GM18511 (cell line): ENCODE results near the gene GRK5.
A peak's percentile ranks its signal among the peaks of the same experiment; 100 is the strongest.
"Not testable (repeated sequence)": the region's sequence is repeated elsewhere in the genome, so short reads cannot be mapped to it uniquely, and the experiment has no call there.

ENCODE experiments used
- ATAC-seq: cut with Tn5 transposase; IDR thresholded peaks from one replicate; pipeline ENCODE4 v1.9.1; 2021; ENCODE audit warnings: mild to moderate bottlenecking, moderate library complexity; ENCODE audit not compliant: unreplicated experiment

The GRK5 gene

DNA sequence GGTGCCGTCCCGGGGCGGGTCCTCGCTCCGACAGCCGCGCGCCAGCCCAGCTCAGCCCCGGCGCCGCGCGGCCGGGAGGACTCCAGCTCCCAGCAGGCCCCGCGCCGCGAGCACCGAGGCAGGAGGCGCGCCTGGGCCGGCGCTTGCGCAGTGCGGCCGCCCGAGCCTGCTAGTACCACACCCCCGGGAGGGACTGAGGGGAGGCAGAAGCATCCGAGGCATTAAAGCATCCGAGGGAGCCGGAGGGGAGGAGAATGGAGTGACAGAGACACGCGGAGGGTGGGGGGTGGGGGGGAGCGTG is at the start of gene GRK5:
Gene GRK5 (plus strand): TSS at position 206 of the 301 bp plus-strand sequence. CDS start 347 bp downstream, outside the sequence.
- peak; percentile 73 for ATAC-seq

DNA sequence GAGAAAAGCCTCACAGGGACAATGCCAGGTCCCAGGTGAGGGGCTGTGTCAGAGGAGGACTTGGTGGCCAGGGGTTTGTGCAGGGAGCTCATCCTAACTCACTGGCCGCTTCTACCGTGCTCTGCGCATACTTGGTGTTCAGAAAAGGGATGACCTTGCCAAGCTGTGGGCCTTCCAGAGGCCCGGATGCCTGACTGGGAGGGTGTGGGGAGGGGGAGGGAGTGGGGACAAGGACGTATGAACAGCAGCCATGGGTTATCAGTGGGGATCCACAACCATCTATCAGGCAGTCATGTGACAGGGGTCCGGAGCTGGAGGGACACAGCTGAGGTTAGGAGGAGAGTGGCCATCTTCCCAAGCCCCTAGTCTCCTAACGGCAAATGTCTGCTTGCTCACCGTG is 48.0 kb upstream of the GRK5 start:
- ATAC-seq = no peak

DNA sequence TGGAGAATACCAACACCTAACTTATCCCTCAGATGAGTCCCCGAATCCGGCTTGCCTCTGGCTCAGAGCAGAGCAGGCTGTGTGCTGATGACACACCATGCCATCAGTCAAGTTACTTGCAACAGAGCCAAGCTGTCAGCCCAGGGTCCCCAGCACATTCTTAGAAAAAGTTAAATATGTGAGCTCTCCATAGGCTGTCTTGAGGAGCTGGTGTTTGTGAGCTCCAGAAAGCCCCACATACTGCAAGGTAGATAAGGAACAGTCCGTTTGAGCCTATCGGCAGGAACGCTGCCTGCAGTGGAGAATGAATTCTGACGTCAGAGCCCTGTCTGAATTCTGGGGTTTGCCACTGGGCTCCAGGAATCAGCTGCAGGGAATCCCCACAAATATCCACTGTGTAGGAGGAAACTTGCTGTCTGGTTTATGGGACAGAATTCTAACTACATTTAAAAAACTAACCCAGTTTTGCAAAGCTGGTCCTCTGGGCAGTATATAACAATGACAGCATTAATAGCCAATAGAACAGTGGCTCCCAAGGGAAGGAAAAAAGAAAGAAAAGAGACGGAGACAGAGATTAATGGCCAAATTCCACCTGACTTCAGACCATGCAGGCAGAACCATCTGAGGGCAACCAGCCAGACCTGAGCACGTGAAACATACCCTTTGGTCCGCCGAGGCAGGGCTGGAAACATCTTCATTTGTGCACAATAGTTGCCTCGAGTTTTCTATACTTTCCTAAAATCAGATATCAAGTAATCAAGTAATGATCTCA is 45.5 kb upstream of the GRK5 start:
- ATAC-seq = no peak

DNA sequence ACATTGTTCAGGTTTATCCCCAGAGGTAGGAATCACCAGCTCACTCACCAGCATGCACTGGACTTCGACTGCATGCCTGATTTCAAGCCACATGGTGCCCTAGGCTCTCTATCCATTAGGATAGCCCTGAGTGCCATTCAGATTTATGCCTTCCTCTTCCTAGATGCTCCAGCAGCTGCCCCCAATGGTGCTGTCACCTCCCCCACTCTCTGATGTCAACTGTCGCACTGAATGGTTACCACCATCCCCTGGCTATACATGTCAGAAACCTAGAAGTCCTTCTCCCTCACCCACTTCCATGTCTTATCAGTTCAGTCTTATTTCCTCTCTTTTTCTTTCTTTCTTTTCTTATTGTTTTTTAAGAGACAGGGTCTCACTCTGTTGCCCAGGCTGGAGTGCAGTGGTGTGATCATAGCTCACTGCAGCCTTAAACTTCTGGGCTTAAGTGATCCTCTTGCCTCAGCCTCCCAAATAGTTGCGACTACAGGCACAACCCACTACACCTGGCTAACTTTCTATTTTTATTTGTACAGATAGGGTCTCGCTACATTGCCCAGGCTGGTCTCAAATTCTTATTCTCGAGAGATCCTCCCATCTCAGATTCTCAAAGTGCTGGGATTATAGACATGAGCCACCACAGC is 44.8 kb upstream of the GRK5 start:
- ATAC-seq = no peak

DNA sequence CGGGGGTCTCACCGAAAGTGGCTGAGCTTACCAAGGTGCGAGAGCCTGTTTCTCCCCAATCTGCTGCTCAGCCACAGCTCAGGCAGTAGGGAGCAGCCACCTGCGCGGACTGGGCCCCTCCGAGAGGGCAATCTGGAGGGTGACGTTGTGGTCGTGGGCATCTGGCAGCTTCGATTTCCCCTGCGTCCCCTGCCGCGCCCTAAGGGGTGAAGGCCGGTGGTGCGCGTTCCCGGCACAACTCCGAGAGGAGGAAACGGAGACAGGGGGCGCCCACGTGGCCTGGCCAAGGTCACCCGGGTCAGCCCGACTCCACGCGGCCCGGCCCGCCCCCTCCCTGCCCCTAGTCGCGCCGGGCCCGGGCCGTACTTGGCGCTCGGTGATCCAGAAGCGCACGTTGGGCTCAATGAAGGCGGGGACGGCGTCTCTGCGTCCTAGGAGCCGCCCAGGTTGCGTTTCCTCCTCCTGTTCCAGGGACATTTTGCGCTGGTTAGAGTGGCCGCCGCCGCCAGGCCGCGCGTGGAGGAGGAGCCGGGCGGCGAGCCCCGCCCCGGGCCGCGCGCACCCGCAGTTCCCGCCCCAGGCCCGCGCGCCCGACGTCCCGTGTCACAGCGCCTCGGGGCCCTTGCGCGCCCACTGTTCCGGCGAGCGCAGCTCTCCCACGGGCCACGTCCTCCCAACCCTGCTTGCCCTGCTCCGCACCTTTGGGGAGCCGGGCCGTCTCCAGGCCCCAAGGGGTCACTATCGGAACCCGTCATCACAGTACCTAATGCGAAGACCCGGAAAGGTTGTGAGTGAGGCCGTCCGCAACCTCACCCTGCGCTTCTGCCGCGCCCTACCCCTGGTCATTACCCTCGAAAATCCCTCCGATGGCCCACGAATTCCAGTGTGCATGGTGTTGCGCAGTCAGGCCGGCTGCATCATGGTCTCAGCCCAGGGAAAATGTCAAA is 41.9 kb upstream of the GRK5 start, which contains the start of gene SFXN4:
Gene SFXN4 (minus strand): TSS at position 544 of the 947 bp plus-strand sequence. CDS start 67 bp downstream, at position 477.
- ATAC-seq = peak; percentile 96

DNA sequence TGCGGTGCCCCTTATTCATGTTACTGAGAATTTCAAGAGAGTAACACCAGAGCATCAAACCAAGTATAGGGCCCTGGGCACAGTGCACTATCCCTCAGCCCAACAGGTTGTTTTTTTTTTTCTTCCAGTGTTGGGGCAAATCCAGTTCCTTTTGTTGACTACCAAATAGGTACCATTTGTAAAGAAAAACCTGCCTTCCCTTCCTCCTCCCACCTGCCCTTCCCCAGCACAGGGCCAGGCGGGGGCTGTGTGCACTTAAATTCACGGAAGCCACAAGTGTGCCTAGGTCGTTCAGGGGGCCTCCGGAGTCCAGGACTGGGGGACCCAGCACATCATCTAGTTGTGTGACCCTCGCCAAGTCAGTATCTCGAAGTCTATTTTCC is 41.3 kb upstream of the GRK5 start:
- peak; percentile 11 for ATAC-seq

DNA sequence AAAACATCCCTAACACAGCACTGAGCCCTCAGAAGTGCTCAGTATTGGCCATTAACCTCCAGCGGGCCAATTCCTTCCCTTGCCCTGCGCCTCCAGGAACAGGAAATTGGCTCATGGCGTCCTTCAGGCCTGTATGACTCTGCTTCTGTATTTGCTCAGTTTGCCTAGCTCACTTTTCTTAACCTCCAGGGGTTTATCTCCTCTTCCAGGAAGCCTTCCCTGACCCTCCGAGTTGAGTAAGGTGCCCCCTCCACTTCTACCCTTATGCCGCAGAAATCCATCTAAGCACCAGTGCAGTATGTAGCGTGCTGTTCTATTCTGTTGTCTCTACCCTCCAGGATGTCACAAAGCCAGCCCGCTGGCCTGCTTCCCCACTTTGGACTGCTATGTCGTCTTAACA is 40.8 kb upstream of the GRK5 start:
- ATAC-seq = no peak

DNA sequence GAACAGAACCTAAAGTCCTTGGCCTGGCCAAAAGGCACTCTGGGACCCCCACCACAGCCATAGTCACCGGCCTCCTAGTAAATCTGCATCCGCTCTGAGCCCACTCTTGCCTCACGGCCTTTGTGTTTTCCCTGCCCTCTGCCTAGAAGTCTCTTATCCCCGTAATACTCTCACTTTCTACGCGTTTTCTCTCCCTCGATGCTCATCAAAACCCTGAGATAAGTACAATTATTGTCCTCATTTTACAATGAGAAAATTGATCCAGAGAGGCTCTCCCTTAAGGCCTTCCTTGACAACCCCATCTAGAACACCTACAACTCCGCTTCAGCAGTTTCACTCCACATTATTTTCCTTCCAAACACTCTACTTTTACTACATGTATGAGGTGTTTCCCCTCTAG is 40.3 kb upstream of the GRK5 start:
- ATAC-seq = no peak

DNA sequence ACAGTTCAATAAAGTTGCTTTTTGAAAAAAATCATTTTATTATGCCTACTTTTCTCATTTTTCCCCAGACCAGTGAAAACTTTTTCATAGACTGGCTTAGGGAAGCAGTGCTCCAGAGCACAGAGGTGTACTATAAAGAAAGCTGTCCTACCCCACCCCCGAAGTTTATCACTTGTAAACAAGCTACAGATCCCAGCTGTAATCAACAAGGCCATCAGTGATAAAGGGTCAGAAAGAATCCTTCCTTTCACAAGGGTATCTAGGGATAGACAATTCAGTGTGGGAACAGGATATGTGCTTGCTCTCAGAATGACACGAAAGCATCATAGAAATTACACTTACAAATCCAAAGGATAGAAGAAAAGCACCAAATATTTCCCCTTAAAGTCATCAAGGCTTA is 33.3 kb upstream of the GRK5 start:
- ATAC-seq = no peak

DNA sequence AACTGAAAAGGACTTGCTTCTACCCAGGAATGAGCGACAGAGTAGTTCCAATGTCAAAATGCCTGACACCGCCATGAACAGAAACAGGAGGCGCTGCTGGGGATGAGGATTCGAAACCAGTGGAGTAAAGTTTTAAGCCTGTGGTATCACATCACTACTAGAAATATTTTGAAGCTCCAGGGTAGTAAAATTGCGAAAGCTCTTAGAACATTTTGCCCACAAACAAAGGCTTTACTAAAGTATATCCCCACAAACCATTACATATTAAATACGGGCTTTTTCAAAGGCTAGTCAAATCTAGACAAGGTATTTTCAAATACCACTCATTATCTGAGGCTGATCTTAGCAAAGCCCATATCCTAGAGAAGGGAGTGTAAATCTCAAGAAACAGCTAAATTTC is 31.2 kb upstream of the GRK5 start:
- ATAC-seq = no peak

DNA sequence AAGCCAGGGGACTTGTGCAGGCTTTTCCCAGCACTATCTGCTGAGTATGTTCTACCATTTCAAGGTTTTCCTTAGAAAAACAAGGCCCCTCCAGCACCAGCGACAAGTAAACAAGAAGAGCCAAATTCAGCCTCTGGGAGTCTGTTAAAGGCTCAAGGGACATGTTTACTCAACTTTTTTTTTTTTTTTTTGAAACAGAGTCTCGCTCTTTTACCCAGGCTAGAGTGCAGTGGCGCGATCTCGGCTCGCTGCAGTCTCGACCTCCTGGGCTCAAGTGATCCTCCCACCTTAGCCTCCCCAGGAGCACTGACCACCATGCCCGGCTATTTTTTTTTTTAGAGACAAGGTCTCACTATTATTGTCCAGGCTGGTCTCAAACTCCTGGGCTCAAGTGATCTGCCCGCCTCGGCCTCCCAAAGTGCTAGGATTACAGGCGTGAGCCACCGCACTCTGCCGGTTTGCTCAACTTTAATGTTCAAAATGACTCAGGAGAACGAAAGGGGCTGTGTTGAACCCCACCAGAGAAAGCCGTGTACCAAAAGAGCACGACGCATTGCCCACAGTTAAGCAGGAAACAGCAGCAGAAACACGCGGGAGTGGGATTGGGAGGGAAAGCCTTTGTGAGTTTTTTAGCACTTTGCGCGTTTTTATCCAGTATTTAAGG is 29.5 kb upstream of the GRK5 start:
- ATAC-seq = peak; percentile 33

DNA sequence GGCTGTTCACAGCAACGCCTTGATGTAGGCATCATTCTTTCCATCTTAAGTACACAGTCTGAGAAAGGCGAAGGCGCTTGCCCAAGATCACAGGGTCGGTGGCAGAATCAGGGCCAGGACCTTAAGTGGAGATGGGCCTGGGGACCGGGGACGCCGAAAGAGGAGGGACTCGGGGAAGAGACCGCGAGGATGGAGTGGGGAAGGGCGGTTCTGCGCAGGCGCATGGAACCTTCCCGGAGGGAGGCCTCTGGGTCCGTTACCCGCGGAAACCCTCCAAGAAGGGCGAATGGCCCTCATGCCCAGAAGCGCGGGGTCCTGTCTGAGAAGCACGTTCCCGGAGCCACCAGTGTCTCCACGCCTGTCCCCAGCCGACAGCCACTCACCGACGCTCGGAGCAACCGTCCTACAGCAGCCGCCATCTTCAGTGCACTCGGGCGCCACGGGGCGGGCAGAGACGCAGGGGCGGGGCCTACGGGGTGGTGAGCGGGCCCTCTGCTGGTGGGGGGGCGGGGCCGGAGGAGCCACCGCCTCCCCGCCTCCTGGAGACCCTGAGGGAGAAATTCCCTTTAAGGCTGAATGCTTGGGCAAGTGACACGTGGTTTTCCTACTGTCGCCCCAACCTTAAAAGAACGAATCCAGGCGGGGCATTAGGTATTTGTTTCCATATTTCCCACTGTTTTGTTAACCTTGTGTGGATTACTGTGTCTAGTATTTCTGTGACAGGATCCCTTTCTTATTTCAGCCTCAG is 28.8 kb upstream of the GRK5 start, which contains the start of gene PRDX3:
Gene PRDX3 (minus strand): TSS at position 441 of the 748 bp plus-strand sequence. CDS start 22 bp downstream, at position 419.
- ATAC-seq = peak; percentile 95

DNA sequence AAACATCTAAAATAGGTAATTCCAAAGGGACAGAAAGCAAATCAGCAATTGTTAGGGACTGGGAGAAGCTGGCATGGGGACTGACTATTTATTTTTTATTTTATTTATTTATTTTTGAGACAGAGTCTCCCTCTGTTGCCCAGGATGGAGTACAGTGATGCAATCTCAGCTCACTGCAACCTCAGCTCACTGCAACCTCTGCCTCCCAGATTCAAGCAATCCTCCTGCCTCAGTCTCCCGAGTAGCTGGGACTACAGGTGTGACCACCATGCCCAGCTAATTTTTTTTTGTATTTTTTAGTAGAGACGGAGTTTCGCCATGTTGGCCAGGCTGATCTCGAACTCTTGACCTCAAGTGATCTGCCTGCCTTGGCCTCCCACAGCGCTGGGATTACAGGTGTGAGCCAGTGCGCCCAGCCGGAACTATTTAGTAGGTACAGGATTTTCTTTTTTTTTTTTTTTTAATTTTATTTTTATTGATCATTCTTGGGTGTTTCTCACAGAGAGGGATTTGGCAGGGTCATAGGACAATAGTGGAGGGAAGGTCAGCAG is 26.4 kb upstream of the GRK5 start:
- ATAC-seq = not testable (repeated sequence)

DNA sequence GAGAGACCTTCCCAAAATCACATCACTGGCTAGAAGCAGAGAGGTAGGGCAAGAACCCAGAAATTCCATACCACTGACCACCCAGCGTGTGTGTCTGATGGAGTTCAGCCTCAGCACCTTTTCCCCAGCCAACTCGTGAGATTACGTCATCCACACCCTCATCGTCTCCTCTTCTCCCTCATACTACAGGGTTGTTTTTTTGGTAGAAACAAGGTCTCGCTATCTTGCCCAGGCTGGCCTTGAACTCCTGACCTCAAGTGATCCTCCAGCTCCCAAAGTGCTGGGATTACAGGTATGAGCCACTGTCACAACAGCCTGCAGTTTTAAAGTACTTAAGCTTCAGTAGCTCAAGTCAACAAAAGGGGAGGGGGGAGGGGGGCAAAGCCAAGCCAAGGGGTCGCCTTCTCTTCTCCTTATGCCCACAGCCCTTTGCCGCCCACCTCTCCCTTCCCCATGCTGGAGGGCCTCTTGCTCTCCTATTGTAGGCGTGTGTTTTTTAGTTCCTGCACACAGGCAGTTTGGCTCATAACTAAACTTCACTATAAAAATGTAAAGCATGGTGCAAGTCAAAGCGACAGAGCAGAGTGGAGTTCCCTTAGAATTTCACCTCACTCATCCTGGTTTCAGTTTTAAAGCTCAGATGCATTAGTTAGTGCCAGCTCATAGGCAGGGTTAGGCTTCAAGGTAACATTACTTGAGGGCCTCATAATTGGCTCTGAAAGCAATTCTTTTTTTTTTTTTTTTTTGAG is 23.5 kb upstream of the GRK5 start:
- ATAC-seq = no peak

DNA sequence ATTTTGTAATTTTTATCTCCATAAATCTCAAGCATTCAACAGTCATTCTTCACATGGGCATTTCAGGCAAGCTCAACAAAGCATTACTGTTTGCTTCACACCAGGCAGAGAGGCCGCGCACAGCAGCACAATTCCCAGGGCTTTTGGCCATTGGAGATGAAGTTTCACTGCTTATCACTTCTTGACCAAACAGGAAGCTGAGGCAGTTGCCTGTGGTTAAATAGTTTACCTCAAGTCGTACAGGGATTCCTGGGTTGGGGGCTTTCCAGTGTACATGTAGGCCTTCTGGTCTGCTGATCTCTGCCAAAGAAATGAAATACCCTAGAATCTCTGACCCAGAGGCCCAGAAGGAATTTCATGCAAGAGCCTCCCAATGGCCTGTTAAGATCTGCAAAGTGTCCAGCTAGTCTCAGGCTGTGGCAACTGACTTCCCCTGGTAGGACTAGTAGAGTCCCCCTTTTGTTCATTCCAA is 17.5 kb upstream of the GRK5 start:
- no peak for ATAC-seq

DNA sequence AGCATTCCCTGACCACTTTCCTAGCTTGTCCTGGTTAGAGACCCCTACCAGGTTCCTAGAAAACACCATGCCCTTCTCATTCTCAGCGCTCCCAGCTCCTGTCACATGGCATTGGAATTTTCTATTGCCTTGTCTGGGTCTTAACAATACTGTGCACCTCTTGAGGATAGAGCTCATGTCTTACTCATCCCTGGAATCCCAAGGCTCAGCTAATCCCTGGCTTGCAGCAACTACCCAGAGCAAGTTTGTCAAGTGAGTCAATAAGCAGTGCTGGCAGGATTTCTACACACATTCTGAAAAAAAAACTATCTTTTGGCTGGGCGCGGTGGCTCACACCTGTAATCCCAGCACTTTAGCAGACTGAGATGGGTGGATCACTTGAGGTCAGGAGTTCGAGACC is 17.0 kb upstream of the GRK5 start:
- no peak for ATAC-seq

DNA sequence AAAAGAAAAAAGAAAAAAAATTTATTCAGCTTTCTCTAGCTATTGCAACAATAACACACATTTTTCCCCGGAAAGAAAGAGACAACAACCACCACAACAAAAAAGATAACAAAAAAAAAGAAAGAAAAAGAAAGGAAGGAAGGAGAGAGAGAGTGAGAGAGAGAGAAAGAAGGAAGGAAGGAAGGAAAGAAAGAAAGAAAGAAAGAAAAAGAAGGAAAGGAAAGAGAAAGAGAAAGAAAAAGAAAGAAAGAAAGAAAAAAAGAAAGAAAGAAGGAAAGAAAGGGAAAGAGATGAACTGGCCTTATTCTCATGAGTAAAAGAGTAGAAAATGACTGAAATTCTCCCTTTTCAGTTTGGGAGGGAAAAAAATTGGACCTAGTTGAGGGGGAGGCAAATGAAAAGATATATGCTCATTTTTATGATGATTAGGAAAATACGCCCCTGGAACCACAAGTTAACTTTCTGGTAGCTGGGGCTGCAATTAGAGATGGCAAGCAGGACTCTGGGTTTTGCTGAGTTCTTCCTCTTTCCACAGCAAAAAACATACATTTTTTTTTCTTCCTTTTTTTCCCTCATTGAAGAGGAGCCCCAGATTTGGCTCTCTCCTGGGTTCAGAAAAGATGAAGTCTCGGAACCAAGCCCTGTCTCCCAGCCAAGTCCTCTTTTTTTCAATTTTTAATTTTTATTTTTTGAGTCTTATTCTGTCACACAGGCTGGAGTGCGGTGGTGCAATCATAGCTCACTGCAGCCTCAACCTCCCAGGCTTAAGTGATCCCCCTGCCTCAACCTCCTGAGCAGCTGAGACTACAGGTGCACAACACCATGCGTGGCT is 16.2 kb upstream of the GRK5 start:
- ATAC-seq = no peak

DNA sequence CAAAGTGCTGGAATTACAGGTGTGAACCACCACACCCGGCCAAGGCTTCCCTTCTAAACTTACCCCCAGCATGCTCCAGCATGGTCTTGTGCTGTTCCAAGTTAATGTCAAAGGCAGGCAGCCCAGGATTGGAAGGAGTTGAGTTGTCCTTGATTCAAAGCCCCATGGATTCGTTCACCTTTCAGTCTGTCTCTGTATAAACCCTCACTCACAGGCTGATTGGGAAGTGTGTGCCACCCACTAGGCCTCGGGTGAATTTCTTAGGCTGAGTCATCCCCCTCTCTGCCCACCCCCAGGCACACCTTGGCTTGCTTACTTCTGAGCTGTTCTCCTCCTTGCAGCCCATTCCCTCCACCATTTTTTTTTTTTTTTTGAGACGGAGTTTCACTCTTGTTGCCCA is 15.5 kb upstream of the GRK5 start:
- no peak for ATAC-seq
